Adrenal gland (tissue), 5 donors: ENCODE measurements around the gene SLAMF9.

ENCODE experiments used
- POLR2A ChIP-seq, 2 donors: fragments of 450-650 bp; IDR thresholded peaks; one replicate each; pipeline ENCODE4 v1.6.1; 2017; ENCODE audit warnings: antibody characterized with exemption in 2 of 2, mild to moderate bottlenecking in 2 of 2, moderate library complexity in 1 of 2
- TF ChIP-seq, protein P1 (sequence below), 6 experiments: fragments of 450-650 bp in 4 of 6; fragments of 200-600 bp in 2 of 6; sonication (generic) in 1 of 6; IDR thresholded peaks; 1 replicate in 5 of 6; 2 replicates in 1 of 6; pipeline versions ENCODE4 v1.5.1 to v1.8.0; 2016 to 2021; ENCODE audit warnings: antibody characterized with exemption in 6 of 6, mild to moderate bottlenecking in 2 of 6, moderate library complexity in 1 of 6
- donor health status: DM: no; HTN: no; CAD: no.

DNA sequence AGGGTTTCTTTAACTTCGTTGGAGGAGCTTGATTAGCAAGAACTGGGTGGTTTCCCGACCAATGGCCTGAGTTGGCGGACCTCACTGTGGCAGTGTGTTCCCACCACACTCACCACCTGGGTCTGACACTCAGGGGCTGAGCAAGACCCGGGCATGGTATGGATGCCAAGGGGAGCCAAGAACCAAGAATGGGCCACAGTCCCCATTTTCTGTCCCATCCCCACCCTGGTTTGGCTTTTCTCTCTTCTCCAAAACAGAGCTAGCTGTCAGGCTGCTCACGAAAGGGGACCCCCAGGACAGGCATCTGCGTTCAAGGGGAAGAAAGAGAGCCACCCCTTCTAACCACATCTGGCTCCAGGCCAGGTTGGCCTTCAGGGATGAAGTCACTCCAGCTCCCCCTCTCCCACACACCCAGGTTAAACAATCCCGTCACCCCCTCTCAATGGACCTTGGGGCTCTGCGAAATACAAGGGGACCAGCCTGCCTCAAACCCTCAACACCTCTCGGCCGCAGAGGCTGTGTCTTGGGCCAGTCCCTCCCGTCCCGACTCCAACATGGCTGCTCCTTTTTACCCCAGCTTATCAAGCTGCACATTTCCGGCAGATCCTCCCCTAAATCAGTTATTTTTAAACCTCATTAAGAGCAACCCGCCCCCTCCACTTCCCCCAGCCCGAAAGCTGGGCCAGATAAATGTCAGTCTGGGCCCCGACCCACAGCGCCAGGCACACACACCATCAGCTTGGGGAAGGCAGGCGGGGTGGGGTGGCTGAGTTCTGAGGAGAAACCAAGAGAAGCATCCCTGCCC, 32.1 kb downstream of the SLAMF9 start:
- TF ChIP-seq, protein P1, sequence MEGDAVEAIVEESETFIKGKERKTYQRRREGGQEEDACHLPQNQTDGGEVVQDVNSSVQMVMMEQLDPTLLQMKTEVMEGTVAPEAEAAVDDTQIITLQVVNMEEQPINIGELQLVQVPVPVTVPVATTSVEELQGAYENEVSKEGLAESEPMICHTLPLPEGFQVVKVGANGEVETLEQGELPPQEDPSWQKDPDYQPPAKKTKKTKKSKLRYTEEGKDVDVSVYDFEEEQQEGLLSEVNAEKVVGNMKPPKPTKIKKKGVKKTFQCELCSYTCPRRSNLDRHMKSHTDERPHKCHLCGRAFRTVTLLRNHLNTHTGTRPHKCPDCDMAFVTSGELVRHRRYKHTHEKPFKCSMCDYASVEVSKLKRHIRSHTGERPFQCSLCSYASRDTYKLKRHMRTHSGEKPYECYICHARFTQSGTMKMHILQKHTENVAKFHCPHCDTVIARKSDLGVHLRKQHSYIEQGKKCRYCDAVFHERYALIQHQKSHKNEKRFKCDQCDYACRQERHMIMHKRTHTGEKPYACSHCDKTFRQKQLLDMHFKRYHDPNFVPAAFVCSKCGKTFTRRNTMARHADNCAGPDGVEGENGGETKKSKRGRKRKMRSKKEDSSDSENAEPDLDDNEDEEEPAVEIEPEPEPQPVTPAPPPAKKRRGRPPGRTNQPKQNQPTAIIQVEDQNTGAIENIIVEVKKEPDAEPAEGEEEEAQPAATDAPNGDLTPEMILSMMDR (IDR thresholded peaks at IDR 0.05) = no peak
- TF ChIP-seq POLR2A (IDR thresholded peaks at IDR 0.05) = no peak
